Measurements from ENCODE around the gene GLRX3.

GLRX3 gene

GRCh38 chr10:130137659-130138478, 1.7 kb downstream of the GLRX3 start:
- no peak for DNase-seq

DNA sequence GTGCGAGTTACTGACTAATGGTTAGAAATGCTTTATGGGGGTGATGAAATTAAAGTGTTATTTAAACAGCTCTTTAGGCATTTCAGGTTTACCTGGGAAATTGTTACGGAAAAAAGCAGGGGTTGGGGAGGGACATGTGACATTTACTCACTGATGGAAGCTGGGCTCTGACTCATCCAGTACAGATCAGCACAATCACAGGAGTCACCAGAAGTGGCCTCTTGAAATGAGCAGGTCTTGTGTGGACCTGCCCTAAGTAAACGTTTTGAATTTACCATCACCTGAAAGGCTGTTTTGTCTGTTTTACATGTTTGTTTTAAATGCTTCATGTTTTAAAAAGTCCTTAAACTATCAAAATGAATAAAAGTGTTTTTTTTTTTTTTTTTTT, 2.3 kb downstream of the GLRX3 start:
- no peak for DNase-seq

- no peak for DNase-seq
Measured at GRCh38 chr10:130140425-130140824, 4.2 kb downstream of the GLRX3 start.

DNA sequence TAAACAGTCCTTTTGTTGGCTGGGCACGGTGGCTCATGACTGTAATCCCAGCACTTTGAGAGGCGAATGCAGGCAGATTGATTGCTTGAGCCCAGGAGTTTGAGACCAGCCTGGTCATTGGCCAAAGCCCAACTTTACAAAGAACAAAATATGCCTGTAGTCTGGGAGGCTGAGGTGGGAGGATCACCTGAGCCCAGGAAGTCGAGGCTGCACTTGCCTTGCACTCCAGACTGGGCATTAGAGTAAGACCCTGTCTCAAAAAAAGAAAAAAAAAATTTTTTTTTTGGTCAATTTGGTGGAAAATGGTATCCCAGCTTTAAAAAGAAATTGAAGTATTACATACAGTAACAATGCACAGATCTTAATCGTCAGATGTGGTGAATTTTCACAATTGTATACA, 4.8 kb downstream of the GLRX3 start:
- DNase-seq: no peak

- DNase-seq: no peak
Measured at GRCh38 chr10:130141460-130141859, 5.3 kb downstream of the GLRX3 start.

DNA sequence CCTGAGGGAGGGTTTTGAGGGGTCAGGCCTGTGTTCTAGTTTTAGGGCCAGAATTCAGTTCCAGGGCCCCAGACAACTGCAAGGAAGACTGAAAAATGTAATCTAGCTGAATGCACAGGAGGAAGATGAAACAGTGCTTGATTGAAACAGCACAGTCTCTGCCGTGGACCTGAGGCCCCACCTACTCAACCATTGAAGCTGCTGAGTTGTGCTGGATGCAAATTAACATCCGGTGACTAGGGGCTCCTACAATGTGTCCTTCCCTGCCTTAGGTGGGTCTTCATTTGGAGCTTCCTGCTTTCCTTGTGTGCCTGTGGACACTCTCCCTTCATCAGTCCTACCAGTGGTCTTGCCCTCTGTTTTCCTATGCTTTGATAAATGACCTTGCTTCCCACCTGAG, 5.7 kb downstream of the GLRX3 start:
- DNase-seq: no peak

DNA sequence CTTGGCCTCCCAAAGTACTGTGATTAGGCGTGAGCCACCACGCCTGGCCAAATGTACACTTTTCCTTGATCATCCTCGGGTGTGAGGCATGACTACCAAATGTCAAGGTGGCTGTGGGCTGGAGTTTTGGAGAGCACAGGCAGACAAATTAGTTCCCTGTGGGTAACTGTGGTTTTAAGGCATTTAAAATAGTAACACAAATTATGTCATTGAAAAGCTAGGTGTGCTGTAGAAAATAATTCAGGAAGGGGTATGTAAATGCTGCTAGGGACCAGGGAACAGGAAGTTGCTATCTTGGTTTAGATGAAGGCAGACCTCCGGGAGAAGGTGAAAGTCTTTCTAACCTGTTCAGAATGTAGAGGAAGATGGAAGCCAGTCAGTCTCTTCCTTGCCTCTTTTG, 9.9 kb downstream of the GLRX3 start:
- DNase-seq: no peak

- DNase-seq: no peak
Measured at GRCh38 chr10:130159192-130159794, 23.1 kb downstream of the GLRX3 start.

- DNase-seq: no peak
Measured at GRCh38 chr10:130160775-130161174, 24.6 kb downstream of the GLRX3 start.

DNA sequence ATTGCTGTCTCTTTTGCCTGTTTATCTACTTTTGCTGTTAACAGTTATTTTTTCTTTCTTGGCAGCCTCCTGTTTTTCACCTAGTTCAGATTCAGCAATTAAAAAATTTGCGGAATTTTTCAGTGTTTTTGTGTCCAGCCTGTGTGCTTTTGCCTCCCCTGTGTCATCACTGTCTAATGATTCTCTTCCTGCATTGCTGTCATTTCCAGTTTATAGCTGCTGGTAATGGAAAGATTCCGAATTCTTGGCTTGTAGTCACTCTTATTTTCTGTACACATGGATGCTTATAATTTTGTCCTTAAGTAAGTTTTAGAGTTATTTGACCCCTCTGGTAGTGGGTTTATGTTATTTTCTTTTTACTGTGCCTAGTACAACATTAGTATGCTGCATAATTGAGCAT, 25.1 kb downstream of the GLRX3 start:
- DNase-seq: no peak

DNA sequence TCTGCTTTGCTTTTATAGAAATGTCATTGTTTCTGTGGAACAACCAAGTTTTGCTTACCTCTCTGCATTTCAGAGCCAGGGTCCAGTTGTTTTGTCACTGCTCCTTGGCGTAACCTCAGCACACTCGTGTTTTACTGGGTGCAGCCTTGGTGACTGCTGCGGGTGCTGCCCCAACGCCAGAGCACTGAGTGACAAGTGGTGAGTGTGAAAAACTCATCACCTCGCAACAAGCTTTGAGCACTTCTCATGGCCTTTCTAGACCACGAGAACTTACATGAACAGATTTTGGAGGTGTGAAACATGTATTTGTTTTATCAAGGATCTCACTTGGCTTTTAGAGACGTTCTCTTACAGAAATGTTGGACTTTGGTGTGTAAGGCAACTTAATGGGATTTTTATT, 31.0 kb downstream of the GLRX3 start:
- DNase-seq: no peak

DNA sequence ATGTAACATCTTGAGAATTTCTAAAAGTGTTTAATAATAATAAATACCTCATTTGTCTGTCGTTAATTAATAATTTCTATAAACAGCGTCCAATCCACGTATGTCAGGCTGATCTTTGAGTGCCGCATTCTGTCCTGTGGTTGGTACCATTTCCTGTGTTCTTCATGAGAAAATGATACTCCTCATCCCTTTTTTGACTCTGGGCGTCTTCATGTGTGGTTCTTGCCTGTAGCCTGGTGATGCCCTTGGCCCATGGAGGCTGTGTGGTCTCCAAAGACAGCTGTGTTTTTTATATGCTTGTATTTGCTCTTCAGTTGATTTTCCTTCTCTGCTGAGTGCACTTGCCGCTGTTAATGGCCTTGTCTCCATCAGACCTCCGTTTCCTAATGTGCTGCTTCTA, 31.5 kb downstream of the GLRX3 start:
- DNase-seq: no peak

- DNase-seq: no peak
Measured at GRCh38 chr10:130169136-130169859, 33.1 kb downstream of the GLRX3 start.

- no peak for DNase-seq
Measured at GRCh38 chr10:130171196-130171595, 35.0 kb downstream of the GLRX3 start.

- DNase-seq: no peak
Measured at GRCh38 chr10:130174328-130174727, 38.1 kb downstream of the GLRX3 start.

- DNase-seq: no peak
Measured at GRCh38 chr10:130175074-130175473, 38.9 kb downstream of the GLRX3 start.

- peak in 7 of 51 donors; percentile 5 to 14 (median 8) for DNase-seq
Measured at GRCh38 chr10:130177250-130177649, 41.1 kb downstream of the GLRX3 start.

GRCh38 chr10:130179640-130180039, 43.4 kb downstream of the GLRX3 start:
- peak in 19 of 51 donors; percentile 9 to 75 (median 30) for DNase-seq

DNA sequence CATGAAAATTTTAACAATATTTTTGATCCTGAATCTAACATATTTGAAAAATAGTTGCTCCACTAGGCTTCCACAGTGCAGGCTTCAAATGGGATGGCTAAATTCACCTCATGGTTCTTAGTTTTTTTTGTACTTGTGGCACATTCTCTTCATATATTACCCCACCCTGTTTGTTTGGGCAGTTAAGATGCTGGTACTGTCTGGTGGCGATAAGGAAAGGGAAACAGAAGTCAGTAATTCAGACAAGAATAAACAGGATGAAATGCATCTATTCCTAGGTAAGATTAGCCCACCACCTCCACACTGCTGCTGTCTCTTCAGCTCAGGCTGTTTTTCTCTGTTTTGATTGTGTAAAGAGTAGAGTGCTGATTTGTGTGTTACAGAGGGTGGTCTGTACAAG, 44.2 kb downstream of the GLRX3 start:
- no peak for DNase-seq

- no peak for DNase-seq
Measured at GRCh38 chr10:130181858-130182257, 45.7 kb downstream of the GLRX3 start.

- DNase-seq: no peak
Measured at GRCh38 chr10:130185591-130185990, 49.4 kb downstream of the GLRX3 start.

Measured in hypothalamus (tissue), 51 donors.